DOHH2 (cell line): ENCODE results near the gene KANK4.

Experiments
- H3F3A ChIP-seq: fragments of 200-600 bp; sonication (generic), shearing (Covaris generic); 2 replicates; pipeline ENCODE4 v1.6.0; 2016; ENCODE audit warnings: antibody characterized with exemption, mild to moderate bottlenecking; ENCODE audit not compliant: control insufficient read depth, insufficient read depth
- H3K27ac ChIP-seq: fragments of 200-600 bp; sonication (generic); 2 replicates; pipeline ENCODE4 v1.5.1; 2014; ENCODE audit warnings: low read depth, mild to moderate bottlenecking, low read length, moderate library complexity
- H3K27me3 ChIP-seq: fragments of 200-600 bp; sonication (generic); 2 replicates; pipeline ENCODE4 v1.6.1; 2014; ENCODE audit warnings: mild to moderate bottlenecking, low read length, mixed read lengths; ENCODE audit not compliant: control insufficient read depth
- H3K36me3 ChIP-seq: fragments of 200-600 bp; sonication (generic); 2 replicates; pipeline ENCODE4 v1.6.1; 2014; ENCODE audit warnings: mild to moderate bottlenecking, low read length, moderate library complexity, mixed read lengths; ENCODE audit not compliant: control insufficient read depth
- H3K4me1 ChIP-seq: fragments of 200-600 bp; sonication (generic); 2 replicates; pipeline ENCODE4 v1.6.1; 2014; ENCODE audit warnings: mild to moderate bottlenecking, low read length, mixed read lengths; ENCODE audit not compliant: control insufficient read depth
- H3K4me2 ChIP-seq: fragments of 200-600 bp; sonication (generic); 2 replicates; pipeline ENCODE4 v1.6.0; 2014; ENCODE audit warnings: mild to moderate bottlenecking, low read length, moderate library complexity
- H3K4me3 ChIP-seq: fragments of 200-600 bp; sonication (generic); 2 replicates; pipeline ENCODE4 v1.5.1; 2014; ENCODE audit warnings: mild to moderate bottlenecking, low read length, mixed read lengths
- H3K79me2 ChIP-seq: fragments of 200-600 bp; sonication (generic); 2 replicates; pipeline ENCODE4 v1.6.1; 2014; ENCODE audit warnings: mild to moderate bottlenecking, low read length, mixed read lengths; ENCODE audit not compliant: control insufficient read depth
- H3K9me2 ChIP-seq: fragments of 200-600 bp; sonication (generic); replicated peaks from 2 replicates; pipeline ENCODE4 v1.6.1; 2014; ENCODE audit warnings: mild to moderate bottlenecking, low read length, mixed read lengths; ENCODE audit not compliant: control insufficient read depth
- H3K9me3 ChIP-seq: fragments of 200-600 bp; sonication (generic); 2 replicates; pipeline ENCODE4 v1.6.1; 2014; ENCODE audit warnings: antibody characterized with exemption, low read length, mixed read lengths; ENCODE audit not compliant: control insufficient read depth, insufficient read depth
- H4K20me1 ChIP-seq: fragments of 200-600 bp; sonication (generic); 2 replicates; pipeline ENCODE4 v1.6.0; 2014; ENCODE audit warnings: low read depth, mild to moderate bottlenecking, antibody characterized with exemption, low read length, moderate library complexity; ENCODE audit not compliant: control insufficient read depth, insufficient read depth
- EZH2phosphoT487 ChIP-seq: fragments of 200-600 bp; sonication (generic); IDR thresholded peaks from 2 replicates; pipeline ENCODE4 v1.6.1; 2017; ENCODE audit warnings: borderline replicate concordance, mild to moderate bottlenecking, antibody characterized with exemption, low read length, moderate library complexity, mixed read lengths
- TF ChIP-seq, protein P1 (sequence below): fragments of 200-600 bp; sonication (generic); IDR thresholded peaks from one replicate; pipeline ENCODE4 v1.5.1; 2014; ENCODE audit warnings: antibody characterized with exemption, mild to moderate bottlenecking, low read depth, low read length; ENCODE audit not compliant: poor library complexity, severe bottlenecking

Gene KANK4

DNA sequence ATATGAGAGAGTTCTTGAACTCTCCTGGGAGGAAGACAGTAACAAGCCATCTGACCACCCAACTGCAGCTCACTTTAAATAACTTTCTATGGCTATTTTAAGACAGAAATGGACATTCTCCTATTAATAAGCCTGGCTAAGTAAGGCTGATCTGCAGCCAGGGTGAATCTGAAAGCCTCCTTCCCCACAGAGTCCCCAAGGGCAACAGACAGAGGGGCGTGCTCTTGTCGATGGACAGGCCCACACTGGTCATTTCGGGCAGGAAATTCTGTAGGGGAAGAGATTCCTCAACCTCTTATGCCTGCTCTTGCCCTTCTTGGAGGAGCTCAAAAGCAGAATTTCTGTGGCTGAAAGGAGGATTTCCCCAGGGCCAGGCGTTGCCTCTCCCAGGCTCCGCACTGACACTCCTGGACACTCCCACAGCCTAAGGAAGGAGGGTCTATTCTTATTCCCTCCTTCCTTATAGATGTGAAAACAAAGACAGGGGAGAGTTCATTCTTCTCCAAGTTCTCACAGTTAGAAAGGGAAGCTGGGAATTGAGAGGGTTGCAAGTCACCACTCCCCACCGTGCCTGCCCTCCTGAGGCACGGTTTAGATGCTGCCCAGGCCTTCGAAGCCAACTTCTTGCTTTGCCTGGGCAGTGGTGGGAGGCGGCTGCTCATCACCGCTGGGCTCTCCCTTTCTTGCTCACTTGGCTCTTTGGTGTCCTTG lies 17.9 kb upstream of the KANK4 start:
- no peaks in the 10 kb centered on the region for H3K4me1 ChIP-seq
- no peaks in the 10 kb centered on the region for H3K27me3 ChIP-seq
- TF ChIP-seq, protein P1, sequence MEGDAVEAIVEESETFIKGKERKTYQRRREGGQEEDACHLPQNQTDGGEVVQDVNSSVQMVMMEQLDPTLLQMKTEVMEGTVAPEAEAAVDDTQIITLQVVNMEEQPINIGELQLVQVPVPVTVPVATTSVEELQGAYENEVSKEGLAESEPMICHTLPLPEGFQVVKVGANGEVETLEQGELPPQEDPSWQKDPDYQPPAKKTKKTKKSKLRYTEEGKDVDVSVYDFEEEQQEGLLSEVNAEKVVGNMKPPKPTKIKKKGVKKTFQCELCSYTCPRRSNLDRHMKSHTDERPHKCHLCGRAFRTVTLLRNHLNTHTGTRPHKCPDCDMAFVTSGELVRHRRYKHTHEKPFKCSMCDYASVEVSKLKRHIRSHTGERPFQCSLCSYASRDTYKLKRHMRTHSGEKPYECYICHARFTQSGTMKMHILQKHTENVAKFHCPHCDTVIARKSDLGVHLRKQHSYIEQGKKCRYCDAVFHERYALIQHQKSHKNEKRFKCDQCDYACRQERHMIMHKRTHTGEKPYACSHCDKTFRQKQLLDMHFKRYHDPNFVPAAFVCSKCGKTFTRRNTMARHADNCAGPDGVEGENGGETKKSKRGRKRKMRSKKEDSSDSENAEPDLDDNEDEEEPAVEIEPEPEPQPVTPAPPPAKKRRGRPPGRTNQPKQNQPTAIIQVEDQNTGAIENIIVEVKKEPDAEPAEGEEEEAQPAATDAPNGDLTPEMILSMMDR, result no peak
- TF ChIP-seq EZH2phosphoT487, result no peak
- no peak overlapping the region for H3K27ac ChIP-seq
- H3K36me3 ChIP-seq, result no peaks in the 10 kb centered on the region
- H3K9me3 ChIP-seq, result no peaks in the 10 kb centered on the region
- no peaks in the 10 kb centered on the region for H3K79me2 ChIP-seq
- no peaks in the 10 kb centered on the region for H3K9me2 ChIP-seq
- H4K20me1 ChIP-seq, result no peaks in the 10 kb centered on the region
- H3K4me2 ChIP-seq, result no peak overlapping the region
- H3K4me3 ChIP-seq, result no peak overlapping the region
- H3F3A ChIP-seq, result no peaks in the 10 kb centered on the region

GRCh38 chr1:62336638-62336994 lies 17.4 kb upstream of the KANK4 start:
- H3K9me2 ChIP-seq, result no peaks in the 10 kb centered on the region
- H3F3A ChIP-seq, result no peaks in the 10 kb centered on the region
- no peaks in the 10 kb centered on the region for H3K27me3 ChIP-seq
- no peaks in the 10 kb centered on the region for H3K9me3 ChIP-seq
- H4K20me1 ChIP-seq, result no peaks in the 10 kb centered on the region
- H3K4me1 ChIP-seq, result no peaks in the 10 kb centered on the region
- TF ChIP-seq, protein P1, result no peak
- TF ChIP-seq EZH2phosphoT487, result no peak
- H3K27ac ChIP-seq, result no peak overlapping the region
- H3K79me2 ChIP-seq, result no peaks in the 10 kb centered on the region
- no peak overlapping the region for H3K4me3 ChIP-seq
- H3K36me3 ChIP-seq, result no peaks in the 10 kb centered on the region
- no peak overlapping the region for H3K4me2 ChIP-seq

DNA sequence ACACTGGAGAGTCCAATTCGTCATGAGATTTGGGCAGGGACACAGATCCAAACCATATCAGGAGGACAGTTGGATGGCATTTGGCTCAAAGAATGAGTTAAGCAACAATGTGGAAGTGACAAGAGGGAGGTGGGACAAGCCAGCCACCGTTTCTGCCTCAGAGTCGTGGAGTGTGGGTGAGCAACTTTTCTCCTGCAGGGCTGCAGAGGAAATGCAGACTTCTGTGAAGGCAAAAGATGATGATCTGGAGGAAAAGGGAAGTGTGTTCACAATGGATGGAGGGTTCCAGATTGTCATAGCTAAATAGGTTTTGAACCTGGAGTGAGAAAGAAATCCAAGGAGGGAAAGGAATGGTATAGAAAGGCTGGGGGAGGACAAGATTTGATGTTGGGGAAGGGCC lies 16.4 kb upstream of the KANK4 start:
- Histone ChIP-seq H3K27ac (no peak overlapping the region), H3K79me2 (no peaks in the 10 kb centered on the region), H3K9me2 (no peaks in the 10 kb centered on the region), H3F3A (no peaks in the 10 kb centered on the region), H3K27me3 (no peaks in the 10 kb centered on the region), H4K20me1 (no peaks in the 10 kb centered on the region), H3K4me2 (no peak overlapping the region), H3K36me3 (no peaks in the 10 kb centered on the region), H3K4me1 (no peaks in the 10 kb centered on the region), H3K9me3 (no peaks in the 10 kb centered on the region), H3K4me3 (no peak overlapping the region)
- TF ChIP-seq EZH2phosphoT487, result no peak
- TF ChIP-seq, protein P1, result no peak
